Esophagus muscularis mucosa (tissue), 4 donors: ENCODE results near the gene HMMR.

Experiments used
- EP300 ChIP-seq: sonication (generic); formaldehyde crosslinking; IDR thresholded peaks from one replicate; pipeline ENCODE4 v1.6.1; 2017; ENCODE audit warnings: antibody characterized with exemption
- POLR2A ChIP-seq: fragments of 450-650 bp; IDR thresholded peaks from one replicate; pipeline ENCODE4 v1.6.1; 2017; ENCODE audit warnings: antibody characterized with exemption, moderate library complexity, mild to moderate bottlenecking, low read depth
- POLR2AphosphoS5 ChIP-seq, 2 donors: sonication (generic); formaldehyde crosslinking; IDR thresholded peaks; one replicate each; pipeline ENCODE4 v1.6.1; 2017; ENCODE audit warnings: antibody characterized with exemption in 2 of 2
- TF ChIP-seq, protein P1 (sequence below), 3 experiments: fragments of 200-600 bp in 2 of 3; fragments of 450-650 bp in 1 of 3; sonication (generic) in 2 of 3; IDR thresholded peaks; one replicate each; pipeline ENCODE4 v1.5.1; 2017 to 2019; ENCODE audit warnings: antibody characterized with exemption in 3 of 3, mild to moderate bottlenecking in 2 of 3, moderate library complexity in 1 of 3

DNA sequence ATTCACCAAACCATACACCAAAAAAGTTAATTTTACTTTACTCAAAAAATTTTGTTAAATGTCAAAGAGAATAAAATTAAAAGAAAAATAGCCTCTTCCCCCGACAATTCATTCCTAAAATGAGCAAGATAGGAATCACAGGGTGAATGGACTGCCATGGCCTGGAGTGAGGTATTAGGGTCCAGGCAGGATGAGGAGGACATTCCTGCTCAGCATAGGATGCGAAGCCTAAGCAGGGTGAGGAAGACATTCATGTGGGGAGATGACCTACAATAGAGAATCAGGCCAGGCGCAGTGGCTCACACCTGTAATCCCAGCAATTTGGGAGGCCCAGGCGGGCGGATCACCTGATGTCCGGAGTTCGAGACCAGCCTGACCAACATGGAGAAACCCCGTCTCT is 8.9 kb upstream of the HMMR start:
- TF ChIP-seq, protein P1, sequence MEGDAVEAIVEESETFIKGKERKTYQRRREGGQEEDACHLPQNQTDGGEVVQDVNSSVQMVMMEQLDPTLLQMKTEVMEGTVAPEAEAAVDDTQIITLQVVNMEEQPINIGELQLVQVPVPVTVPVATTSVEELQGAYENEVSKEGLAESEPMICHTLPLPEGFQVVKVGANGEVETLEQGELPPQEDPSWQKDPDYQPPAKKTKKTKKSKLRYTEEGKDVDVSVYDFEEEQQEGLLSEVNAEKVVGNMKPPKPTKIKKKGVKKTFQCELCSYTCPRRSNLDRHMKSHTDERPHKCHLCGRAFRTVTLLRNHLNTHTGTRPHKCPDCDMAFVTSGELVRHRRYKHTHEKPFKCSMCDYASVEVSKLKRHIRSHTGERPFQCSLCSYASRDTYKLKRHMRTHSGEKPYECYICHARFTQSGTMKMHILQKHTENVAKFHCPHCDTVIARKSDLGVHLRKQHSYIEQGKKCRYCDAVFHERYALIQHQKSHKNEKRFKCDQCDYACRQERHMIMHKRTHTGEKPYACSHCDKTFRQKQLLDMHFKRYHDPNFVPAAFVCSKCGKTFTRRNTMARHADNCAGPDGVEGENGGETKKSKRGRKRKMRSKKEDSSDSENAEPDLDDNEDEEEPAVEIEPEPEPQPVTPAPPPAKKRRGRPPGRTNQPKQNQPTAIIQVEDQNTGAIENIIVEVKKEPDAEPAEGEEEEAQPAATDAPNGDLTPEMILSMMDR (IDR thresholded peaks at IDR 0.05) = no peak
- TF ChIP-seq POLR2AphosphoS5 (IDR thresholded peaks at IDR 0.05) (no peak), POLR2A (no peak), EP300 (no peak)
